Body of pancreas (tissue), 4 donors: ENCODE data around the gene MDFIC.

Experiments used
- POLR2A ChIP-seq, 3 donors: fragments of 450-650 bp; IDR thresholded peaks; one replicate each; pipeline ENCODE4 v1.6.1; 2016; ENCODE audit warnings: antibody characterized with exemption in 3 of 3, mild to moderate bottlenecking in 2 of 3
- TF ChIP-seq, protein P1 (sequence below), 7 experiments: fragments of 450-650 bp in 4 of 7; fragments of 200-600 bp in 3 of 7; sonication (generic) in 3 of 7; IDR thresholded peaks; one replicate each; pipeline ENCODE4 v1.5.1; 2016 to 2019; ENCODE audit warnings: antibody characterized with exemption in 7 of 7

GRCh38 chr7:115059321-115059720 lies 137.4 kb downstream of the MDFIC start:
- TF ChIP-seq, protein P1, sequence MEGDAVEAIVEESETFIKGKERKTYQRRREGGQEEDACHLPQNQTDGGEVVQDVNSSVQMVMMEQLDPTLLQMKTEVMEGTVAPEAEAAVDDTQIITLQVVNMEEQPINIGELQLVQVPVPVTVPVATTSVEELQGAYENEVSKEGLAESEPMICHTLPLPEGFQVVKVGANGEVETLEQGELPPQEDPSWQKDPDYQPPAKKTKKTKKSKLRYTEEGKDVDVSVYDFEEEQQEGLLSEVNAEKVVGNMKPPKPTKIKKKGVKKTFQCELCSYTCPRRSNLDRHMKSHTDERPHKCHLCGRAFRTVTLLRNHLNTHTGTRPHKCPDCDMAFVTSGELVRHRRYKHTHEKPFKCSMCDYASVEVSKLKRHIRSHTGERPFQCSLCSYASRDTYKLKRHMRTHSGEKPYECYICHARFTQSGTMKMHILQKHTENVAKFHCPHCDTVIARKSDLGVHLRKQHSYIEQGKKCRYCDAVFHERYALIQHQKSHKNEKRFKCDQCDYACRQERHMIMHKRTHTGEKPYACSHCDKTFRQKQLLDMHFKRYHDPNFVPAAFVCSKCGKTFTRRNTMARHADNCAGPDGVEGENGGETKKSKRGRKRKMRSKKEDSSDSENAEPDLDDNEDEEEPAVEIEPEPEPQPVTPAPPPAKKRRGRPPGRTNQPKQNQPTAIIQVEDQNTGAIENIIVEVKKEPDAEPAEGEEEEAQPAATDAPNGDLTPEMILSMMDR (IDR thresholded peaks at IDR 0.05), result no peak
- no peak for TF ChIP-seq POLR2A (IDR thresholded peaks at IDR 0.05)
